ENCODE measurements around the gene VMP1.
"Not testable (repeated sequence)": the region's sequence is repeated elsewhere in the genome, so short reads cannot be mapped to it uniquely, and the experiment has no call there.

VMP1 gene

GRCh38 chr17:59872351-59872750 lies 164.9 kb downstream of the VMP1 start:
- DNase-seq = no peak

DNA sequence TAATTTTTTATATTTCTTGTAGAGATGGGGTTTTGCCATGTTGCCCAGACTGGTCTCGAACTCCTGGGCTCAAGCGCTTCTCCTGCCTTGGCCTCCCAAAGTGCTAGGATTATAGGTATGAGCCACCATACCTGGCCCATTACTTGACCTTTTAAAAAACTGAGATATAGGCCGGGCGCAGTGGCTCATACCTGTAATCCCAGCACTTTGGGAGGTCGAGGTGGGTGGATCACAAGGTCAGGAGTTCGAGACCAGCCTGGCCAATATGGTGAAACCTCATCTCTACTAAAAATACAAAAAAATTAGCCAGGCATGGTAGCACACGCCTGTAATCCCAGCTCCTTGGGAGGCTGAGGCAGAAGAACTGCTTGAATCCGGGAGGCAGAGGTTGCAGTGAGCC lies 166.0 kb downstream of the VMP1 start:
- not testable (repeated sequence) for DNase-seq

GRCh38 chr17:59874376-59874775 lies 166.9 kb downstream of the VMP1 start:
- no peak for DNase-seq

DNA sequence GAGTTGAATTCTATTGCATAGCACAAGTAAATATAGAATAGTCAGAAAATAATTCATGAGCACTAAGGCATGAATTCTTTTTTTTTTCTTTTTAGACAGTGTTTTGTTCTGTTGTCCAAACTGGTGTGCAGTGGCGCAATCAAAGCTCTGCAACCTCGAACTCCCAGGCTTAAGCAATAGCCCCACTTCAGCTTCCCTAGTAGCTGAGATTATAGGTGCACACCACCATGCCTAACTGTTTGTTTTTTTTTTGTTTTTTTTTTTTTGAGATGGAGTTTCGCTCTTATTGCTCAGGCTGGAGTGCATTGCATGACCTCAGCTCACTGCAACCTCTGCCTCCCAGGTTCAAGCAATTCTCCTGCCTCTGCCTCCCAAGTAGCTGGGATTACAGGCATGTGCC lies 168.7 kb downstream of the VMP1 start:
- DNase-seq = no peak

DNA sequence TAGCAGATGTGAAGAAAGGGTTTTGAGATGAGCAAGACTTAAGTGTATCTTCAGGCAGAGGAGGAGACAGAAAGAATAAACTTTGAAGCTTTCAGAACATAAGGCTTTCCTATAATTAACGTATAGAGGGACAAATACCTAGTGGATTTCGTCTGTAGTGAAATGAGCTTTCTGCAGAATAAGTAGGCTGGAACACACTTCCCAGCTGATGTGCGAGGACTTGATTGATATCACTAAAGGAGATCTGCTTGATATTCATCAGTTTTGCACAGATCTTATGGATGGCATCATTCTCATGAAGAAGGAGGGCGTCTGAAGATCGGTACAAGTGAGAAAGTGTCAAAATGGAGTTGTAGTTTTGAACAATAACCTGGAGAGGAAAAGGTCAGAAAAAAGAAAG lies 170.5 kb downstream of the VMP1 start:
- no peak for DNase-seq

GRCh38 chr17:59878624-59879023 lies 171.2 kb downstream of the VMP1 start:
- no peak for DNase-seq

DNA sequence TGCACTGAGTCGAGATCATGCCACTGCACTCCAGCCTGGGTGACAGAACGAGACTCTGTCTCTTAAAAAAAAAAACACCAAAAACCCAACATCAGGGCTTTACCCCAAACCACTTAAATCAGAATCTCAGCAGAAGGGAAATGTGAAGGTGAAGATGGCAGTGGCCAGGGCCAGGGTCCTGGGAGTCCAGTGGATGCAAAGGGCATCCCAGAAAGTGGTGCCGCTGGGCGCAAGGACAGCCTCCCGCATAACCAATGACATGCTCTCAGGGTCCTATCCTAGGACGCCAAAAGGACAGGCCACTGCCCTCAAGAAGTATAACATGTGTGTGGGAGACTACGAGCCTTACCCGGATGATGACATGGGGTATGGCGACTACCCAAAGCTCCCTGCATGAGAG lies 177.4 kb downstream of the VMP1 start:
- DNase-seq = no peak

GRCh38 chr17:59888145-59888750 lies 180.8 kb downstream of the VMP1 start:
- DNase-seq = no peak

DNA sequence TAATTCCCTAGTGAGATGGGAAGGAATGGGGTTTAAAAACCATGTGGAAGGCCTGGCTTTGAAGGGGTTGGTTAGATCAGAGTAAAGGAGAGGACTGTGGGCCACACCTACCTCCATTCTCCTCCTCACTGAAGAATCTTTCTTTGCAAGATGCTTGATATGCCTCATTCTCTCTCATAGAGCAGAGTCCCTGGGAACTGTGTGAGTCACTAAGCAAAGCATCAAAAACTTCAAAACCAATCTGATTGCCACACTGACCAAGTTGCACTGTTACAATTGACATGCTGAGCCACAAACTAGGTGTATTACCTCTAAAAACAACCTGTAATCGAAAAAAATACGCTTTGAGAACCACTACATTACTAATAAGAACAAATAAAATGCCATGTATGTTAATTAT lies 183.3 kb downstream of the VMP1 start:
- no peak for DNase-seq

Data from stimulated activated CD4-positive, alpha-beta T cell treated with anti-CD3 and anti-CD28 coated beads, Interleukin-2, amount 100 ng/mL, for 24 hours (primary cell).